Measurements from ENCODE around the gene RPE65.

DNA sequence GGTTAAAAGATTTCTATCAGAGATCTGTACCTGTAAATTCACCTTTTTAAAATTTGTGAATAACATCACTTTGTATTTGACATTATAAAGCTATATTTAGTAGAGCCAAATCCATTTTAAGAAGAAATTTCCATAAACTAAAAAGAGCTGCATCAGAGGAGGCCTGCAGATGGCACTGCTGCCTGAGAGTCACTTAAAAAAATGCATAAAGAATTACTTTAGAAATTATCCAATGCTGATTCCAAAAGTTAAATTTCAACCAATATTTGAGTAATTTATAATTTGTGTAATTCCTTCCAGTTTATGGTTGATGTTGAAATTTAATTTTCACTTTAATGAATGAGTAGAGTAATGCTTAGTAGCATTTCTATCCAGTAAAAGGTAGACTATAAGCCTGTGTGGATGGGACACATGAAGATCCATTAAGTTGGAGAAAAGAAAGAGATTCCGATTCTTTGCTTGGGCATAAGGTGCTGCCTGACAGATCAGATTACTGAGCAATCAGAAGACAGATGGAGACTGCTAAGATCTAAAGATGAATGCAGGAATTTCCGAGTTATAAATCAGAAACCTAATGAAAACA is 20.7 kb upstream of the RPE65 start:
- TF ChIP-seq POLR2AphosphoS5 (IDR thresholded peaks at IDR 0.05) = no peak
- no peak for TF ChIP-seq EP300 (IDR thresholded peaks at IDR 0.05)

Measured in esophagus muscularis mucosa (tissue), 3 donors.